NT2/D1 (cell line): ENCODE measurements around the gene DIP2C.
"Not testable (repeated sequence)": the region's sequence is repeated elsewhere in the genome, so short reads cannot be mapped to it uniquely, and the experiment has no call there.

Experiments used
- DNase-seq: peaks from one replicate; pipeline ENCODE4 v3.0.0-alpha.2; 2011; ENCODE audit warnings: low read depth, low spot score
- H3K27me3 ChIP-seq: 2 replicates; pipeline ENCODE4 v1.6.0; 2011; ENCODE audit warnings: mild to moderate bottlenecking; ENCODE audit not compliant: insufficient read length, insufficient read depth
- H3K36me3 ChIP-seq: 2 replicates; pipeline ENCODE4 v1.6.1; 2011; ENCODE audit warnings: mild to moderate bottlenecking, low read length, mixed read lengths; ENCODE audit not compliant: insufficient read depth, insufficient read length
- H3K4me1 ChIP-seq: 2 replicates; pipeline ENCODE4 v1.5.1; 2011; ENCODE audit not compliant: insufficient read depth, insufficient read length
- H3K4me3 ChIP-seq: 2 replicates; pipeline ENCODE4 v1.5.1; 2011; ENCODE audit warnings: low read depth; ENCODE audit not compliant: insufficient read length
- H3K9ac ChIP-seq: 2 replicates; pipeline ENCODE4 v1.6.0; 2011; ENCODE audit warnings: low read depth; ENCODE audit not compliant: insufficient read length
- H3K9me3 ChIP-seq: 2 replicates; pipeline ENCODE4 v1.5.1; 2011; ENCODE audit warnings: mild to moderate bottlenecking, low read length; ENCODE audit not compliant: insufficient read depth
- SUZ12 ChIP-seq: IDR thresholded peaks from 2 replicates; pipeline ENCODE4 v1.6.1; 2011; ENCODE audit not compliant: insufficient read length, insufficient read depth; ENCODE audit errors: extremely low read depth
- YY1 ChIP-seq: IDR thresholded peaks from 2 replicates; pipeline ENCODE4 v1.6.1; 2011; ENCODE audit not compliant: insufficient read length, insufficient read depth
- ZNF274 ChIP-seq: IDR thresholded peaks from 2 replicates; pipeline ENCODE4 v1.6.1; 2011; ENCODE audit warnings: mild to moderate bottlenecking, low read depth, low read length

DIP2C gene

DNA sequence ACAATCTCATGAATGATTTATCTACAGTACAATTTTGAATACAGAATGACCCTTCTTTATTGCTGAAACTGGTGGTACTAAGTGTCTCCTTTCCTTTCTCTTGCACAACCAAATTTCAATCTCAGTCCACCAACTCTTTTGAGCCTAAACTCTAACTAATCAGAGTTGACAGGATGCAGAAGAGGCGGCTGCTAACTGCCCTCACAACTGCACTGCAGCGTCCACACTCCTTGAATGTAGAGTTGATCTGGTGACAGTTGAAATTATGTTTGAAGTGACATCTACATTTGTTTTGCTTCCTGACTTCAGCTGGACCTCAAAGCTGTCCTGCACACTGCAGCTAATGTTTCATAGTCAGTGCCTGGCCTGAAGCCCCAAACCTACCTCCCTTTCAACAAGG, 414.6 kb downstream of the DIP2C start:
- Histone ChIP-seq H3K9ac (no peak overlapping the region), H3K27me3 (no peaks in the 10 kb centered on the region), H3K36me3 (peaks cover 12% of the 10 kb centered on the region), H3K4me3 (no peak overlapping the region), H3K9me3 (no peaks in the 10 kb centered on the region), H3K4me1 (no peaks in the 10 kb centered on the region)
- no peak for DNase-seq
- no peak for TF ChIP-seq YY1
- TF ChIP-seq ZNF274, result no peak
- no peak for TF ChIP-seq SUZ12

DNA sequence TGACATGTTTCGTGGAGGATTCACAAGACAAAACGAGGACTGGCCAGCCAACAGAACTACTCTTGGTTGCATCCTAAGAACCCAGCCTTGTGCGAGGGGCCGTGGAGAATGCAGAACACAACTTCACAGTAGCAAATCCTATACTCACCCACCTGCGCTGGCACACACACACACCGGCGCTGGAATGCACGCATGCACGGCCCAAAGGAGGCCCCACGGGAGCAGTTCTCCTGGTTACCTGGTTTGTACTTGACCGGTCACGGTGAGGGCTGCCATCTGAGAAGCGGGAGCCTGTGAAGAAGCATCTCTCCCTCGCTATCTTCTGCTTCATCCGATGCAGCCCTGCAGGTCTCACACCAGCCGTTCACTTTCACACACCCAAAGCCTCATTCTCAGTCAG, 416.4 kb downstream of the DIP2C start:
- DNase-seq, result no peak

DNA sequence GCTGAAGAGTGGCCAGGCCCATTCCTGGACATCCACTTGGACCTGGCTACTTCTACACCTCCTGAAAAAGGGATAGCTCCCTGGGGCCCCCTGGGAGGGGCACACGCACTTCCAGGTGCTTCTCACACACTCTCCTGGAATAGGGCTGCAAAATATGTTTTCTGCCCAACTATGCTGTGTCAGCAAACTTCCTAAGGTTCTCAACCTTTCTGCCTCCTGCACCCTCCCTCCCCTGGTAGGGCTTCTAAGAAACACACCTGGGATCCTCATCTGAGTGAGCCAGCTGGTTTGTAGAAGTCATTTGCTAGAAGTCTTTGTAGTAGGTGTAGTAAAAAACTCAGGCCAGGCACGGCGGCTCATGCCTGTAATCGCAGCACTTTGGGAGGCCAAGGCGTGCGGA, 417.7 kb downstream of the DIP2C start:
- DNase-seq, result no peak
- no peak overlapping the region for H3K9ac ChIP-seq
- no peaks in the 10 kb centered on the region for H3K27me3 ChIP-seq

More for the DNA sequence above, 416.4 kb downstream of the DIP2C start:
- Histone ChIP-seq H3K27me3 (no peaks in the 10 kb centered on the region), H3K9me3 (no peaks in the 10 kb centered on the region), H3K4me1 (peaks cover 2% of the 10 kb centered on the region), H3K9ac (no peak overlapping the region), H3K4me3 (no peak overlapping the region), H3K36me3 (peaks cover 11% of the 10 kb centered on the region)
- TF ChIP-seq SUZ12 (no peak), YY1 (no peak), ZNF274 (no peak)

DNA sequence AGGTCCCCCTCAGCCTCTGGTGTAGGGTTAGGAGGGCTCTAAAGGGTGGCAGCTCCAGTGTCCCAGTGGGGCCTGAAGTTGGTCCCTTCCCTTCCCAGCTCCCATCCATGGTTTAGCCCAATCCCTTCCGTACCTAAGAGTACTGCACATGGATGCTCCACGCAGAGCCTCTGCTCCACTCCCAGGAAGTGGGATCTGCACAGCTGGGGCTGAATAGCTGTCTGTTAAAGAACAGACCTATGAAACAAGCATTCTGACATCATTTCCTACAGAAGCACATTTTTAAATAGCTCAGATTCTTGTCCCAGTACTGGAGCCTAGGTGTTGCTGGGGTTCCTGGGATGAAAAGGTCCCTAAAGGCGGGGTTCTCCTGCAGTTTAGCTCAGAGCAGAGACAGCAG, 418.3 kb downstream of the DIP2C start:
- Histone ChIP-seq H3K4me1 (peaks cover 2% of the 10 kb centered on the region), H3K27me3 (no peaks in the 10 kb centered on the region)
- no peak for TF ChIP-seq SUZ12
- no peak for TF ChIP-seq YY1
- no peak for TF ChIP-seq ZNF274

More for the DNA sequence above, 417.7 kb downstream of the DIP2C start:
- TF ChIP-seq ZNF274 (no peak), YY1 (no peak), SUZ12 (no peak)
- Histone ChIP-seq H3K9me3 (no peaks in the 10 kb centered on the region), H3K36me3 (no peaks in the 10 kb centered on the region), H3K4me3 (no peak overlapping the region), H3K4me1 (peaks cover 2% of the 10 kb centered on the region)

DNA sequence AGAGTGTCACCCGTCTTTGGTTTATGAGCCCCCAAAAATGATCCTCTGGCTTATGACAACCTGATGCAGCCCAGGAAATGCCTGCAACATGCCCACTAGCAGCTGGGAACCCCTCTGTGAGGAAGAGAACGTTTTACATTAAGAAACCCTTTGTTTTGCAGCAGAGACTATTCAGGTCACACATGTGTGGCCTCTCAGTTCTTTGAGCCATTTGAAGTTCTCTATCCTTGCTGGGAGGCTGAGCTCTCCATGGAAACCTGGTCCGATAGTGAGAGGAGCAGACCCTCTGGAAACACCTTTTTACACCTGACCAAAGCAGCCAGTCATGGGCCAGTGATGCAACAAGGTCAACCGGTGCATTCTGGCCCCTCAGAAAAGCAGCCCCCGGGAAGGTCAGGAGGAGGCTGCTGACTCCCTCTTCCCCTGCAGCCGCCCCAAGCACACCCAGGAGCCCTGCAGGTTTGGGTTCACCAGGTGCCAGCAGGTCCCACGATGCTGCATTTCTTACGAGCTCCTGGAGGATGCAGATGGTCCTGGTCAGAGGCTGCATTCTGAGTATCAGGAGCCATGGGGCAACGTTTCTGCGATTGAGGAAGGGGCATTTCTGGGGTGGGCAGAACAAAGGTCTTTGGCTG, 419.9 kb downstream of the DIP2C start:
- peak; percentile 23 for DNase-seq
- TF ChIP-seq SUZ12, result no peak
- TF ChIP-seq ZNF274, result no peak
- no peak for TF ChIP-seq YY1
- Histone ChIP-seq H3K9ac (no peak overlapping the region), H3K36me3 (no peaks in the 10 kb centered on the region), H3K4me1 (peaks cover 2% of the 10 kb centered on the region), H3K27me3 (no peaks in the 10 kb centered on the region), H3K4me3 (no peak overlapping the region), H3K9me3 (no peaks in the 10 kb centered on the region)

More for the DNA sequence above, 418.3 kb downstream of the DIP2C start:
- no peak for DNase-seq
- Histone ChIP-seq H3K4me3 (no peak overlapping the region), H3K36me3 (no peaks in the 10 kb centered on the region), H3K9me3 (no peaks in the 10 kb centered on the region), H3K9ac (no peak overlapping the region)

GRCh38 chr10:267705-268104, 421.8 kb downstream of the DIP2C start:
- no peak overlapping the region for H3K9ac ChIP-seq
- H3K27me3 ChIP-seq, result no peaks in the 10 kb centered on the region
- peaks cover 2% of the 10 kb centered on the region for H3K4me1 ChIP-seq
- DNase-seq, result no peak
- H3K36me3 ChIP-seq, result no peaks in the 10 kb centered on the region
- H3K9me3 ChIP-seq, result no peaks in the 10 kb centered on the region
- TF ChIP-seq ZNF274 (no peak), SUZ12 (no peak), YY1 (no peak)
- H3K4me3 ChIP-seq, result no peak overlapping the region

DNA sequence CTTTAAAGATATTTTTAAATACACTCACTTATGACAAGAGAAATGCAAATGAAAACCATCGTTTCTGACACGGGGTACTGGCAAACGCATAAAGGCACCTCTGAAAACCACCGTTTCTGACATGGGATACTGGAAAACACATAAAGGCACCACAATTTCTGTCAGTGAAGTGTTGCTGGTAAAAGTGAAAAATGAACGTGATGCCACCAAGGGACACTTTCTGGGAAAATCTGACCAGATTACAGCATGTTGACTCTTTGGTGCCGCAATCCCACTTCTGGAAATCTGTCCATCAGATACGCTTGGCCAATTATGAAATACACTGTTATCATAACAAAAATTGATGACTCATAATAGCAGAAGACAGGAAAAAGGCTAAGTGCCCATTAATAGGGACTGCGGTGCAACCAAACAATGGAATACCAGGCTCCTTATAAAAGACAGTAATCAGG, 422.5 kb downstream of the DIP2C start:
- Histone ChIP-seq H3K9ac (no peak overlapping the region), H3K4me3 (no peak overlapping the region), H3K9me3 (no peaks in the 10 kb centered on the region), H3K4me1 (peaks cover 2% of the 10 kb centered on the region), H3K27me3 (no peaks in the 10 kb centered on the region), H3K36me3 (no peaks in the 10 kb centered on the region)
- TF ChIP-seq YY1, result no peak
- TF ChIP-seq SUZ12, result no peak
- no peak for TF ChIP-seq ZNF274
- no peak for DNase-seq

GRCh38 chr10:265816-266588, 423.5 kb downstream of the DIP2C start:
- H3K4me3 ChIP-seq, H3K9ac ChIP-seq, H3K4me1 ChIP-seq, H3K9me3 ChIP-seq, DNase-seq, H3K27me3 ChIP-seq, H3K36me3 ChIP-seq: not testable (repeated sequence)

- H3K9ac ChIP-seq, H3K36me3 ChIP-seq, H3K4me3 ChIP-seq, DNase-seq, H3K9me3 ChIP-seq, H3K4me1 ChIP-seq, H3K27me3 ChIP-seq: not testable (repeated sequence)
These were observed 424.4 kb downstream of the DIP2C start for GRCh38 chr10:265074-265440.
